HG03460 (cell line): ENCODE measurements around the gene ETNK1.
"Not testable (repeated sequence)": the region's sequence is repeated elsewhere in the genome, so short reads cannot be mapped to it uniquely, and the experiment has no call there.

Source experiments
- ATAC-seq: cut with Tn5 transposase; IDR thresholded peaks from one replicate; pipeline ENCODE4 v1.9.1; 2021; ENCODE audit not compliant: unreplicated experiment

The ETNK1 gene

GRCh38 chr12:22684140-22685118 lies 59.5 kb downstream of the ETNK1 start:
- ATAC-seq: no peak

GRCh38 chr12:22686193-22686592 lies 61.2 kb downstream of the ETNK1 start:
- no peak for ATAC-seq

GRCh38 chr12:22687361-22688076 lies 62.5 kb downstream of the ETNK1 start:
- peak; percentile 81 for ATAC-seq

GRCh38 chr12:22689876-22690275 lies 64.9 kb downstream of the ETNK1 start:
- no peak for ATAC-seq

- no peak for ATAC-seq
Measured at GRCh38 chr12:22691319-22691718, 66.3 kb downstream of the ETNK1 start.

- ATAC-seq: not testable (repeated sequence)
Measured at GRCh38 chr12:22692467-22692866, 67.5 kb downstream of the ETNK1 start.

- ATAC-seq: no peak
Measured at GRCh38 chr12:22692964-22693555, 68.1 kb downstream of the ETNK1 start.

- ATAC-seq: no peak
Measured at GRCh38 chr12:22698576-22698975, 73.6 kb downstream of the ETNK1 start.

- ATAC-seq: not testable (repeated sequence)
Measured at GRCh38 chr12:22699705-22700104, 74.7 kb downstream of the ETNK1 start.

- ATAC-seq: no peak
Measured at GRCh38 chr12:22700106-22700505, 75.1 kb downstream of the ETNK1 start.

GRCh38 chr12:22701216-22701809 lies 76.3 kb downstream of the ETNK1 start:
- ATAC-seq: not testable (repeated sequence)

- no peak for ATAC-seq
Measured at GRCh38 chr12:22702690-22703089, 77.7 kb downstream of the ETNK1 start.

GRCh38 chr12:22709292-22709691 lies 84.3 kb downstream of the ETNK1 start:
- ATAC-seq: peak; percentile 61

GRCh38 chr12:22712083-22712482 lies 87.1 kb downstream of the ETNK1 start:
- ATAC-seq: no peak

GRCh38 chr12:22715254-22715653 lies 90.3 kb downstream of the ETNK1 start:
- ATAC-seq: no peak

- ATAC-seq: no peak
Measured at GRCh38 chr12:22719745-22720144, 94.8 kb downstream of the ETNK1 start.

GRCh38 chr12:22722081-22722480 lies 97.1 kb downstream of the ETNK1 start:
- no peak for ATAC-seq

GRCh38 chr12:22722779-22723178 lies 97.8 kb downstream of the ETNK1 start:
- no peak for ATAC-seq

- no peak for ATAC-seq
Measured at GRCh38 chr12:22728987-22729386, 104.0 kb downstream of the ETNK1 start.

- ATAC-seq: no peak
Measured at GRCh38 chr12:22729431-22729956, 104.5 kb downstream of the ETNK1 start.

- no peak for ATAC-seq
Measured at GRCh38 chr12:22729957-22730443, 105.0 kb downstream of the ETNK1 start.
